Measurements from ENCODE around the gene UBE2QL1. TPM values are rescaled to one million over a fixed set of nuclear protein-coding genes. Genes with fewer than 3 reads are reported as not detected.

Gene UBE2QL1
- polyA plus RNA-seq, 2 of the 4 experiments (the other 2 are of a cell fraction): 0.04 TPM

DNA sequence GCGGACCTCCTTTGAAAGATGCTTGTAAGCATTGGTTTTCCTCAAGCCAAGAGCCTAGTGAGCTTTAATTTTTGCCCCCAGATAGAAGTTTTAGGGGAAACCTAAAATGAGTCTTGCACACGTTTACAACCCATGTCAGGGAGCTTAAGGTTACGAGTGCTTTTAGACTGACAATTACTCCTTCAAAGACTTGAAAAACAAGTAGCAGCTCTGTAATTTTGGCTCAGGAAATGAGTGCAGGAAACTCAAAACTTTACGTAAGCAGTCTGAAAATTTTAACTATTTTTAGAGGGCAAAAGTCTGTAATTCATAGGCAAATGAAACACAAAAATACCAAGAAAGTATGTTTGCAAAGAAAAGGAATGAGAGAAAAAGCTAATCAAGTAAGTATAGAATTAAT, 36.8 kb downstream of the UBE2QL1 start:
- Histone ChIP-seq H3K27ac (no peak overlapping the region), H3K9me3 (no peaks in the 10 kb centered on the region), H3K4me1 (no peaks in the 10 kb centered on the region), H3K4me2 (no peak overlapping the region), H3K4me3 (no peak overlapping the region)
- no peak for TF ChIP-seq NFE2L2 (conservative IDR thresholded peaks at IDR 0.05; ENCODE audit: low read length)
- no peak for TF ChIP-seq FOSL2 (IDR thresholded peaks at IDR 0.05)
- no peak for TF ChIP-seq FOSL2 (CRISPR knock-in tag; IDR thresholded peaks at IDR 0.05)
- TF ChIP-seq, protein P1, sequence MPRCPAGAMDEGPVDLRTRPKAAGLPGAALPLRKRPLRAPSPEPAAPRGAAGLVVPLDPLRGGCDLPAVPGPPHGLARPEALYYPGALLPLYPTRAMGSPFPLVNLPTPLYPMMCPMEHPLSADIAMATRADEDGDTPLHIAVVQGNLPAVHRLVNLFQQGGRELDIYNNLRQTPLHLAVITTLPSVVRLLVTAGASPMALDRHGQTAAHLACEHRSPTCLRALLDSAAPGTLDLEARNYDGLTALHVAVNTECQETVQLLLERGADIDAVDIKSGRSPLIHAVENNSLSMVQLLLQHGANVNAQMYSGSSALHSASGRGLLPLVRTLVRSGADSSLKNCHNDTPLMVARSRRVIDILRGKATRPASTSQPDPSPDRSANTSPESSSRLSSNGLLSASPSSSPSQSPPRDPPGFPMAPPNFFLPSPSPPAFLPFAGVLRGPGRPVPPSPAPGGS (IDR thresholded peaks at IDR 0.05): no peak
- TF ChIP-seq EP300 (IDR thresholded peaks at IDR 0.05): no peak
- TF ChIP-seq, protein P2, sequence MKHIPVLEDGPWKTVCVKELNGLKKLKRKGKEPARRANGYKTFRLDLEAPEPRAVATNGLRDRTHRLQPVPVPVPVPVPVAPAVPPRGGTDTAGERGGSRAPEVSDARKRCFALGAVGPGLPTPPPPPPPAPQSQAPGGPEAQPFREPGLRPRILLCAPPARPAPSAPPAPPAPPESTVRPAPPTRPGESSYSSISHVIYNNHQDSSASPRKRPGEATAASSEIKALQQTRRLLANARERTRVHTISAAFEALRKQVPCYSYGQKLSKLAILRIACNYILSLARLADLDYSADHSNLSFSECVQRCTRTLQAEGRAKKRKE (CRISPR knock-in tag; IDR thresholded peaks at IDR 0.05; ENCODE audit: low read depth): no peak
- TF ChIP-seq JUN (IDR thresholded peaks at IDR 0.05): no peak
- TF ChIP-seq KDM1A (IDR thresholded peaks at IDR 0.05; ENCODE audit: low read depth): no peak
- TF ChIP-seq POLR2AphosphoS2 (conservative IDR thresholded peaks at IDR 0.05; ENCODE audit: low read length): no peak
- TF ChIP-seq TP53 (CRISPR knock-in tag; IDR thresholded peaks at IDR 0.05): no peak
- TF ChIP-seq ESRRA (IDR thresholded peaks at IDR 0.05; ENCODE audit: borderline replicate concordance, low read length): no peak
- TF ChIP-seq BHLHE40 (IDR thresholded peaks at IDR 0.05; ENCODE audit: low read depth, low read length): no peak
- no peak for TF ChIP-seq ZC3H11A (IDR thresholded peaks at IDR 0.05)
- TF ChIP-seq CBX8 (IDR thresholded peaks at IDR 0.05): no peak
- no peak for TF ChIP-seq FOXS1 (CRISPR knock-in tag; IDR thresholded peaks at IDR 0.05)
- TF ChIP-seq, protein P3, sequence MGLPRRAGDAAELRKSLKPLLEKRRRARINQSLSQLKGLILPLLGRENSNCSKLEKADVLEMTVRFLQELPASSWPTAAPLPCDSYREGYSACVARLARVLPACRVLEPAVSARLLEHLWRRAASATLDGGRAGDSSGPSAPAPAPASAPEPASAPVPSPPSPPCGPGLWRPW (IDR thresholded peaks at IDR 0.05): no peak
- TF ChIP-seq JUNB (IDR thresholded peaks at IDR 0.05): no peak
- TF ChIP-seq, protein P4, sequence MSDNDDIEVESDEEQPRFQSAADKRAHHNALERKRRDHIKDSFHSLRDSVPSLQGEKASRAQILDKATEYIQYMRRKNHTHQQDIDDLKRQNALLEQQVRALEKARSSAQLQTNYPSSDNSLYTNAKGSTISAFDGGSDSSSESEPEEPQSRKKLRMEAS (IDR thresholded peaks at IDR 0.05): no peak
- TF ChIP-seq MYC (IDR thresholded peaks at IDR 0.05; ENCODE audit: borderline replicate concordance, low read length): no peak
- ChIA-PET POLR2A (no interaction called here), CTCF (interaction anchor here (0.5 to 2.2 kb wide), 3 partner anchors 11 to 532 kb away, joined by 3 to 7 read pairs (median 3); no protein-coding TSS in a partner anchor)
- DNase-seq (ENCODE audit: low read depth in 1 of 2, low spot score in 1 of 2) (no peak), ATAC-seq (no peak), FAIRE-seq (no peak)
- WGBS (ENCODE audit: missing lambda C conversion rate): 23% methylated on average over 4 of the region's 4 CpGs

DNA sequence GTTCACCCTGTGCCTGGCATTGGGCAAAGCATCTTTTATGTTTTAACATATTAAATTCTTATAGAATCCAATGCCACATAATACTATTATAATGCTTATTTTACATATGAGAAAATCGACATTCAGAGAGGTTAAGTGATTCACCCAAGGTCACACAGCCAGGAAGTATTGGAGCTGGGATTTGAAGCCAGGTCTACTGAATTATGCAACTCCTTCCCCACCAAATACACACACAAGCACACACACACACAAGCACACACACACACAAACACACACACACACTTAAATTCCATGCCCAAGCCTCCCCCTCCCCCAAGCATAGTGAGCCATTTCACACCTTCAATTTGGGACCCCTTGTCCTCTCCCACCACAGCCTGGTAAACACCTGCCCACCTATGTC, 37.4 kb downstream of the UBE2QL1 start:
- DNase-seq (ENCODE audit: low read depth in 1 of 2, low spot score in 1 of 2) (no peak), FAIRE-seq (no peak), ATAC-seq (no peak)
- H3K4me2 ChIP-seq: no peak overlapping the region
- POLR2A ChIA-PET: no interaction called here
- H3K27ac ChIP-seq: no peak overlapping the region
- 8% methylated on average over 1 of the region's 1 CpG for WGBS (ENCODE audit: missing lambda C conversion rate)
- no peak overlapping the region for H3K4me3 ChIP-seq
- no peak for TF ChIP-seq HOXA7 (CRISPR knock-in tag; IDR thresholded peaks at IDR 0.05)
- no peak for TF ChIP-seq NR3C1 (IDR thresholded peaks at IDR 0.05)
- no peak for TF ChIP-seq KDM5A (IDR thresholded peaks at IDR 0.05)
- TF ChIP-seq CBX2 (IDR thresholded peaks at IDR 0.05; ENCODE audit: borderline replicate concordance, low read depth): no peak
- TF ChIP-seq CHD4 (IDR thresholded peaks at IDR 0.05; ENCODE audit: borderline replicate concordance): no peak
- TF ChIP-seq CHD2 (IDR thresholded peaks at IDR 0.05; ENCODE audit: low read length, partially characterized antibody): no peak
- no peak for TF ChIP-seq ESRRA (IDR thresholded peaks at IDR 0.05; ENCODE audit: borderline replicate concordance, low read length)
- no peak for TF ChIP-seq MAZ (IDR thresholded peaks at IDR 0.05; ENCODE audit: borderline replicate concordance, low read depth, low read length)
- TF ChIP-seq RCOR1 (IDR thresholded peaks at IDR 0.05; ENCODE audit: low read depth, low read length): no peak
- TF ChIP-seq, protein P5, sequence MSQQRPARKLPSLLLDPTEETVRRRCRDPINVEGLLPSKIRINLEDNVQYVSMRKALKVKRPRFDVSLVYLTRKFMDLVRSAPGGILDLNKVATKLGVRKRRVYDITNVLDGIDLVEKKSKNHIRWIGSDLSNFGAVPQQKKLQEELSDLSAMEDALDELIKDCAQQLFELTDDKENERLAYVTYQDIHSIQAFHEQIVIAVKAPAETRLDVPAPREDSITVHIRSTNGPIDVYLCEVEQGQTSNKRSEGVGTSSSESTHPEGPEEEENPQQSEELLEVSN (IDR thresholded peaks at IDR 0.05; ENCODE audit: borderline replicate concordance, low read depth): no peak
- no peak for TF ChIP-seq ZC3H11A (IDR thresholded peaks at IDR 0.05)
- no peak for TF ChIP-seq EHMT2 (IDR thresholded peaks at IDR 0.05; ENCODE audit: low read depth)
- TF ChIP-seq EP300 (IDR thresholded peaks at IDR 0.05): no peak
- TF ChIP-seq, protein P6, sequence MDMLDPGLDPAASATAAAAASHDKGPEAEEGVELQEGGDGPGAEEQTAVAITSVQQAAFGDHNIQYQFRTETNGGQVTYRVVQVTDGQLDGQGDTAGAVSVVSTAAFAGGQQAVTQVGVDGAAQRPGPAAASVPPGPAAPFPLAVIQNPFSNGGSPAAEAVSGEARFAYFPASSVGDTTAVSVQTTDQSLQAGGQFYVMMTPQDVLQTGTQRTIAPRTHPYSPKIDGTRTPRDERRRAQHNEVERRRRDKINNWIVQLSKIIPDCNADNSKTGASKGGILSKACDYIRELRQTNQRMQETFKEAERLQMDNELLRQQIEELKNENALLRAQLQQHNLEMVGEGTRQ (IDR thresholded peaks at IDR 0.05): no peak
- no peaks in the 10 kb centered on the region for H3K4me1 ChIP-seq
- CTCF ChIA-PET: interaction anchor here (0.5 to 2.2 kb wide), 3 partner anchors 12 to 533 kb away, joined by 3 to 7 read pairs (median 3); no protein-coding TSS in a partner anchor
- H3K9me3 ChIP-seq: no peaks in the 10 kb centered on the region
